Muscle layer of colon (tissue), 2 donors: ENCODE measurements around the gene FAM89A.

Source experiments
- H3K27ac ChIP-seq: one replicate; pipeline ENCODE4 v1.7.0; 2013; ENCODE audit warnings: low read depth, mild to moderate bottlenecking, low read length, moderate library complexity
- H3K27me3 ChIP-seq, 2 donors: one replicate each; pipeline ENCODE4 v1.7.0; 2013; ENCODE audit warnings: low read length in 2 of 2, mild to moderate bottlenecking in 2 of 2; ENCODE audit not compliant: insufficient read depth in 2 of 2, control insufficient read depth in 1 of 2
- H3K36me3 ChIP-seq: one replicate; pipeline ENCODE4 v1.7.0; 2013; ENCODE audit warnings: mild to moderate bottlenecking, low read length; ENCODE audit not compliant: insufficient read depth
- H3K4me1 ChIP-seq: one replicate; pipeline ENCODE4 v1.7.0; 2013; ENCODE audit warnings: mild to moderate bottlenecking, low read length; ENCODE audit not compliant: insufficient read depth
- H3K4me3 ChIP-seq, 2 donors: one replicate each; pipeline ENCODE4 v1.7.0; 2013; ENCODE audit warnings: low read length in 2 of 2, low read depth in 1 of 2, mild to moderate bottlenecking in 1 of 2, moderate library complexity in 1 of 2
- H3K9ac ChIP-seq: one replicate; pipeline ENCODE4 v1.7.0; 2013; ENCODE audit warnings: low read length
- H3K9me3 ChIP-seq: one replicate; pipeline ENCODE4 v1.7.0; 2013; ENCODE audit warnings: mild to moderate bottlenecking, low read length
- donor health status: abdominal sarcoma.
- donor health status: Adenocarcinoma of cecum.

Gene FAM89A

DNA sequence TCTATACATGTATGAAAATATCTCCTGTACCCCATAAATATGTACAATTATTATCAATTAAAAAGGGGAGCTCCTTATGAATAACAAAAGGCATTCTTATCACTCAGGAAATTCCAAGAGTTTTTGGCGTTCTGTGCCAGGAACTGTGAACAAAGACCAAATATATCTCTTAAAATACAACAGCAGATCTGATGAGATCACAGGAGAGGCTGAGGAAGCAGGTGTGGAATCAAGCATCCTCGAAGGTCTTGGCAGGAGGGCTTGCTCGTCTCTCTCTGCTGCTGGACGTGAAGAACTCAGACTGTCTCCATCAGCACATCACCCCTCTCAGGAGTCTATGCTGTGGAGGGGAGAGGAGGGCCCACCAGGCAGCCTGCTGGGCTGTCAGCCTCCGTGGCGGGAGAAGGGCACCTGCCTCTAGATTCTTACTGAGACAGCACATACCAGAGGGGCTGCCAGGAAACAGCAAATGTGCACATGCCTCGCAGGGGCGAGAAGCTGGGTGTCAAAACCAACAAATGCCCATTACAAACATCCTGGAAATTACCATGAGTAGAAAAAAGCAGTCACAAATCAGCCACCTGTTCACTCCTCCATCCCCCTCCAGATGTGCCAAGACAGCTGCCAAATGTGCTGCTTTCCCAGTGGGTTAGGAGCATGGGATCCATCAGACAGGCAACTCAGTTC lies 30.8 kb upstream of the FAM89A start:
- H3K4me3 ChIP-seq: no peak overlapping the region
- no peak overlapping the region for H3K9ac ChIP-seq
- H3K4me1 ChIP-seq: no peaks in the 10 kb centered on the region
- no peaks in the 10 kb centered on the region for H3K36me3 ChIP-seq
- no peaks in the 10 kb centered on the region for H3K9me3 ChIP-seq
- no peak overlapping the region for H3K27ac ChIP-seq
- H3K27me3 ChIP-seq: no peaks in the 10 kb centered on the region

DNA sequence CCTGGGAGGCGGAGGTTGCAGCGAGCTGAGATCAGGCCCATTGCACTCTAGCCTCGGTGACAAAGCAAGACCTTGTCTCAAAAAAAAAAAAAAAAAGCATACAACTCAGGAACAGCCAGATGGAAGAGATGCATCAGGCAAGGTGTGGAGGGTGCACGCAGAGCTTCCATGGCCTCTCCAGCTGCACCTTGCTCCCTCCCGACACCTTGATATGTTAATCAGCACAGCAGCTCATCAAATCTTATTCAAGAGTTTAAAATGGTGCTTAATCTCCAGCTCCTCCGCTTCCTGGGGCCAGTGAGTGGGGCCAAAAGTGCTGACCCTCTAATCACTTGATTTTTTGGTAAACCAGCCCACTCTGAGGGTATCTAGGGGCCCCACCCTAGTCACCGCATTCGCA lies 29.3 kb upstream of the FAM89A start:
- Histone ChIP-seq H3K27ac (no peak overlapping the region), H3K27me3 (no peaks in the 10 kb centered on the region), H3K4me3 (no peak overlapping the region), H3K36me3 (no peaks in the 10 kb centered on the region), H3K9me3 (no peaks in the 10 kb centered on the region), H3K9ac (no peak overlapping the region), H3K4me1 (no peaks in the 10 kb centered on the region)

GRCh38 chr1:231068762-231069161 lies 28.7 kb upstream of the FAM89A start:
- H3K36me3 ChIP-seq: no peaks in the 10 kb centered on the region

GRCh38 chr1:231065510-231066241 lies 25.6 kb upstream of the FAM89A start:
- H3K9me3 ChIP-seq: no peaks in the 10 kb centered on the region
- H3K27me3 ChIP-seq: no peaks in the 10 kb centered on the region
- H3K27ac ChIP-seq: no peak overlapping the region
- H3K36me3 ChIP-seq: no peaks in the 10 kb centered on the region
- H3K4me3 ChIP-seq: no peak overlapping the region
- no peaks in the 10 kb centered on the region for H3K4me1 ChIP-seq
- no peak overlapping the region for H3K9ac ChIP-seq

More at GRCh38 chr1:231068762-231069161, 28.7 kb upstream of the FAM89A start:
- no peaks in the 10 kb centered on the region for H3K27me3 ChIP-seq
- no peaks in the 10 kb centered on the region for H3K4me1 ChIP-seq
- H3K4me3 ChIP-seq: no peak overlapping the region
- H3K9ac ChIP-seq: no peak overlapping the region
- H3K27ac ChIP-seq: no peak overlapping the region
- no peaks in the 10 kb centered on the region for H3K9me3 ChIP-seq

GRCh38 chr1:231064418-231064817 lies 24.4 kb upstream of the FAM89A start:
- H3K4me3 ChIP-seq: no peak overlapping the region
- no peaks in the 10 kb centered on the region for H3K4me1 ChIP-seq
- no peaks in the 10 kb centered on the region for H3K27me3 ChIP-seq
- no peak overlapping the region for H3K9ac ChIP-seq
- H3K27ac ChIP-seq: no peak overlapping the region
- no peaks in the 10 kb centered on the region for H3K36me3 ChIP-seq
- no peaks in the 10 kb centered on the region for H3K9me3 ChIP-seq

DNA sequence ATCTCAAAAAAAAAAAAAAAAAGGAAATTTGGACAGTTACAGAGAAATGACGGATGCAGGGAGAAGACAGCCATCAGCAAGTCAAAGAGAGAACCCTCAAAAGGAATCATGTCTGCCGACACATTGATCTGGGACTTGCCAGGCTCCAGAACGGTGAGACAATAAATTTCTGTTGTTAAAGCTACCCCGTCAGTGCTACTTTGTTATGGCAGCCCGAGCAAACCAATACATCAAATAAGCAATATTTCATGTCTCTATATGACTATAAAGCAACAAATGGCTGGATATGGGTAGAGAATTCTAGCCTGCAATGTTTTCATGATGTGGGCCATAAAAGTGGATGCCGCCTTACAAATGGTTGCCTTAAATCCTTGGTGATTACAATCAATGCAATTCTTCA lies 23.3 kb upstream of the FAM89A start:
- H3K36me3 ChIP-seq: no peaks in the 10 kb centered on the region
- no peak overlapping the region for H3K4me3 ChIP-seq
- H3K27me3 ChIP-seq: no peaks in the 10 kb centered on the region
- no peak overlapping the region for H3K27ac ChIP-seq
- no peak overlapping the region for H3K9ac ChIP-seq
- H3K9me3 ChIP-seq: no peaks in the 10 kb centered on the region
- H3K4me1 ChIP-seq: no peaks in the 10 kb centered on the region

GRCh38 chr1:231062500-231063270 lies 22.6 kb upstream of the FAM89A start:
- Histone ChIP-seq H3K27ac (no peak overlapping the region), H3K4me3 (no peak overlapping the region), H3K4me1 (no peaks in the 10 kb centered on the region), H3K36me3 (no peaks in the 10 kb centered on the region), H3K9me3 (no peaks in the 10 kb centered on the region), H3K9ac (no peak overlapping the region), H3K27me3 (no peaks in the 10 kb centered on the region)

DNA sequence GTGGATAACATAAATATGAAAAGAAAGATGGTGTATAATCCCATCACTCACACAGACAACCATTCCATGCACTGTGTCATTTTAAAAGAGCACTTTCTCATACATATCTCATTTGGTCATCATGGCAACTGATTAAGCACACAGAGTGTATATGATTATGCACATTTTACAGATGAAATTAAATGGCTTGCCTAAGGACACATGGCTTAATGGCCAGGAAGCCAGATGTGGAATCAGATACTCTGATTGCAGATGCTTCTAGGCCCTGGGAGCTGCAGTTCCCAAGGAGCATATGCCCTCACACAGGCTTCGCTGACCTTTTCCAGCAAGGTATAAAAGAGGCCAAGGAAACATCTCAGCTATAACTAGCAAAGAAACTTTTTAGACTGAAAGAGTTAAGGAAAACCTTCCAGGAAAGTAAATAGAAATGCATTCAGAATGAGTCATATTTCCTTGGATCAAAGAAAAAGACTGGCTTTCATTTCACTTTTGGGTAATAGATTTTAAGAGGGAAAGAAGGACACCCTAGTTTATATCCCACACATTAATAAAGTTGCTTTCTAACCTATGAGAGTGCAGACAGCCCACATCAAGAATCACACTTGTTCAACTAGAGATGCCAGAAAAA lies 19.6 kb upstream of the FAM89A start:
- Histone ChIP-seq H3K27ac (no peak overlapping the region), H3K4me1 (no peaks in the 10 kb centered on the region)

DNA sequence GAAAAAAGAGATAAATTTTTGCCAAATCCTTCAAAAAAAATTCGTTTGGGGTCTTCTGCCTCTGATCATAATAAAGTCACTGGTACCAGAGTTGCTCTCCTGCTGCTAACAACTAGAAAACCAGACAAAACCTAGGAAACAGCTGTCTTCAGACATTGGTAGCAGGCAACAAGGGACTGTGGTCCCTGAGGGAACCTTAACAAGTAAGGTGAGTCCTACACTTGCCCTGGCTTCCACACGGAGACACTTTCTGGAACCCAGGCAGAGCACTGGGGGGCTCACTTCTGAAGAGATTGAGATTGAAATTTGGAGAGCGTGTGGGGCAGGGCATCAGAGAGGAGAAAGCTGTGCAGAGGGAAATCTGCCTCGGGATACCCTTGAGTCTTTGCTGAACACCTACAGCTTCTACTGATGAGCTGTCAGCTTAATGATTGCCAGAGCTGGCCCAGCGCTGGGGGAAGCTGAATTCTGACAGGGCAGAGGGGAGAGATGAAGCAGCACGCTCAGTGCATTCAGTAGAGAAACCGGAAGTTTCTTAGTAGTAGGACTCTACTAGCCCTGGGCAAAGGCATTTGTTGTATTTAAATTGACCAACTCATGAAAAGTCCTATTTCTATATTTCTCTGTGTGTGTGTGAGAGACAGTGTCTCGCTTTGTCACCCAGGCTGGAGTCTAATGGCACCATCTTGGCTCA lies 18.5 kb upstream of the FAM89A start:
- H3K4me1 ChIP-seq: no peaks in the 10 kb centered on the region
- no peaks in the 10 kb centered on the region for H3K36me3 ChIP-seq

More for the DNA sequence above, 19.6 kb upstream of the FAM89A start:
- no peak overlapping the region for H3K9ac ChIP-seq
- H3K36me3 ChIP-seq: no peaks in the 10 kb centered on the region
- no peak overlapping the region for H3K4me3 ChIP-seq
- H3K27me3 ChIP-seq: no peaks in the 10 kb centered on the region
- no peaks in the 10 kb centered on the region for H3K9me3 ChIP-seq

DNA sequence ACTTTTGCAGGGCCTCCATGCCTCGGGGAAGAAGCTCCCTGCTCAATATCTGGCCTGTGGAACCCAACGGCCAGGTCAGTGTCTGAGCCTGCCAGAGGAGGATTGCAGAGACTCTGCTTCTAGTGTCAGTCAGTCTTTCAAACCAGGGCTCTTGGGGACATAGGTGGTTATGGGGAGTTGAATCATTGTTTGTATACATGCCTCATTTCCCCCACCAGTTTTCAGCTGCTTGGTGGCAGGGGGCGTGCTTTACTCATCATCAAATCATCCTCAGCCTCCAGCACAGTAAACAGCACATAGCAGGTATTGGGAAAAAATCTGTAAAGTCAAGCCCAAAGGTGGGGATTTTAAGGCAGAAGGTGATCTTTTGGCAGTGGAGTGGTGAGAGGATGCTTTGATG lies 17.4 kb upstream of the FAM89A start:
- Histone ChIP-seq H3K9ac (no peak overlapping the region), H3K27ac (no peak overlapping the region), H3K36me3 (no peaks in the 10 kb centered on the region), H3K4me3 (no peak overlapping the region), H3K4me1 (no peaks in the 10 kb centered on the region), H3K27me3 (no peaks in the 10 kb centered on the region), H3K9me3 (no peaks in the 10 kb centered on the region)

More for the DNA sequence above, 18.5 kb upstream of the FAM89A start:
- no peak overlapping the region for H3K4me3 ChIP-seq
- H3K27ac ChIP-seq: no peak overlapping the region
- H3K9me3 ChIP-seq: no peaks in the 10 kb centered on the region
- no peak overlapping the region for H3K9ac ChIP-seq
- no peaks in the 10 kb centered on the region for H3K27me3 ChIP-seq

DNA sequence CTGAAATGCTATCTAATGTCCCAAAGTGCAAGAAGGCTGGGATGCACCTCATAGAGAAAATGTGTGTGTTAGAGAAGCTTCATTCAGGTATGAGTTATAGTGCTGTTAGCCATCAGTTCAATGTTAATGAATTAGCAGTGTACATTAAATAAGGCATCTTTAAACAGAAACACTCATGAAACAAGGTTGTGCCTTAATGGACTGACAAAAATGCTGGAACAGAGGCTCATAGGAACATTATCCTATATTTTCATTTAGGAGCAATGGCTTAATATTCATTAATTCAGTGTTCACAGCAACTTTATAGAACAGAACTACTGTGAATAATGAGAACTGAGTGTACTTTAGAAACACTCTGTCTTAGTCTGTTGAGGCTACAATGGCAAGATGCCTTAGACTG lies 15.2 kb upstream of the FAM89A start:
- Histone ChIP-seq H3K36me3 (no peaks in the 10 kb centered on the region), H3K27ac (no peak overlapping the region), H3K9ac (no peak overlapping the region), H3K27me3 (no peaks in the 10 kb centered on the region), H3K4me3 (no peak overlapping the region), H3K4me1 (no peaks in the 10 kb centered on the region), H3K9me3 (no peaks in the 10 kb centered on the region)
